HG03159 (cell line): Measurements from ENCODE around the gene RPA3.

Experiments
- ATAC-seq: cut with Tn5 transposase; IDR thresholded peaks from one replicate; pipeline ENCODE4 v1.9.1; 2021; ENCODE audit warnings: mild to moderate bottlenecking, moderate library complexity; ENCODE audit not compliant: unreplicated experiment

Gene RPA3

GRCh38 chr7:7614018-7614741 lies 104.2 kb downstream of the RPA3 start:
- no peak for ATAC-seq

GRCh38 chr7:7613210-7613609 lies 105.2 kb downstream of the RPA3 start:
- ATAC-seq = no peak

DNA sequence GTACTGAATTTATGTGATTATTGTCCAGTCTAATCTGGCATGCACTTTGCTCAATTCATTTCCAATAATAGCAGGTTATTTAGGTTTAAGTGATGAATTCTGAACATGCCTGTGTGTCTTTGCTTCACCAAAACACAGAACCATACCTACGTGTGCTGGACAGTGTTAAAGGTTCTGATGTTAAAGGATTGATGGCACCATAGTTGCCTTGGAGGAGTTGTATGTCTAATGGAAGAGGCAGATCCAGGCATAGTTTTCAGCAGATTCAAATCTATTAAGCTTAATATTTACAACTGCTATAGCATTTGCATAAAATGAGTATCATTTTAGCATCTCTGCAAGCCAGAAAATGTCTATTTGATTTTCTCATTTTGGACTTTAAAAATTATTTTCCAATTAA lies 105.9 kb downstream of the RPA3 start:
- ATAC-seq = no peak

DNA sequence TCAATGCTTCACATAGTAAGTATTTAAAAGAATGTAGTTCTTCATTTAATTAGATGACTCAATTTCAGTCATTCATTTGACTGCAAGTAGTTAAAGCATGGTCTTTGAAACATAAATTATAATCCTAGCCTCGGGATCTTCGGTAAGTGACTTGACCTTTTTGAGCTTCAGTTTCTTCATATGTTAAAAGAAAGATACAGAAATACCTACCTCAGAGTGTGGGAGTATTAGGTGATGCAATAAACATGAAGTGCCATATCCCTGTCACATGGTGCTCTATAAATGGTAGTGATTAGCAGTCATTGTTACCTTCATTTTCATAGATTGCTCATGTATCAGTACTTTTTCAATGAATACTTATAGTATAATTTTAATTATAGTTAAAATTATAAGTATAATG lies 109.1 kb downstream of the RPA3 start:
- ATAC-seq = no peak

DNA sequence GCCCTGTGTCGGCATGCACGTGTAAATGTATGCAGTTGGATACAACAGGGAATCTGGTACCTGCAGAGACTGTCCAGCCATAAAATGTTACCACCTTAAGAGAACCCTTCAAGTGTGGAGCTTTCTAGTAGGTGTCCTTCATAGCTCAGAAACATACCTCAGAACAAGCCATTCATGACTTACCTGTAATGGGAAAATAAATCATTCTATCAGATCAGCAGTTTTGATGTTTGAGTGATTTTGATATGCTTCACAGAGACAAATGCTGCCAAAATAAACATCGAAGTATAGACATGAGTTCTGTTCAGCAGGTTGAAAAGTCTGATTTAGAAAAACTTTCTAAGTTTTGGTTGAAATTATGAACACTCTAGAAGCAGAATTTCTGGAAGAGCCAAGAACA lies 111.4 kb downstream of the RPA3 start:
- no peak for ATAC-seq

GRCh38 chr7:7596176-7596575 lies 122.2 kb downstream of the RPA3 start:
- ATAC-seq = no peak

DNA sequence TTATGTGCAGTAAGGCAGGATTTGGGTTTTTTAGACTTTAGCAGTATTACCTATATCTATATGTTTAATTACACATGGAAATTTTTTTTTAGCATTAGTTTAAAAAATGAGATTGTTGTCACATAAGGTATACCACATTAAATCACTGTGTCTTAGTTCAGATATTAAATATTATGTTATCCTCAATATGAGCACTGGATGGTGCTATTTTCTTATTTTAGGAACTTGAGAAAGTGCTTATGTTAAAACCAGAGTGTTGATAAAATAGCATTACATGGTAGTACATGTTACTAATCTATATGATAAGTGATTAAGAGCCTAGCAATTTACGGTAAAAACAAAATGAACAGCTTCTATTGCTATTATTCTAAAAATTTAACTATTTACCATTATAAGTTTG lies 123.0 kb downstream of the RPA3 start:
- no peak for ATAC-seq
